COLO668 (cell line): ENCODE data around the gene CPNE6.

ENCODE experiments used
- DNase-seq: peaks from one replicate; lab custom pipeline; 2025; ENCODE audit not compliant: unreplicated experiment; lab: John Stamatoyannopoulos, UW

CPNE6 gene

GRCh38 chr14:24068711-24069410 lies 2.5 kb upstream of the CPNE6 start:
- no peak for DNase-seq

- DNase-seq, result no peak
Observed at GRCh38 chr14:24069411-24069735, 2.0 kb upstream of the CPNE6 start.

GRCh38 chr14:24070285-24071143 lies 848 bp upstream of the CPNE6 start:
- DNase-seq, result peak; percentile 84

GRCh38 chr14:24071836-24072430 lies 571 bp downstream of the CPNE6 start:
- DNase-seq, result no peak

GRCh38 chr14:24072436-24072835 lies 1.1 kb downstream of the CPNE6 start:
- DNase-seq, result no peak

GRCh38 chr14:24072881-24073877 lies 1.8 kb downstream of the CPNE6 start:
- no peak for DNase-seq

- DNase-seq, result no peak
Observed at GRCh38 chr14:24074625-24075484, 3.5 kb downstream of the CPNE6 start.

- no peak for DNase-seq
Observed at GRCh38 chr14:24075485-24076301, 4.3 kb downstream of the CPNE6 start.

GRCh38 chr14:24076302-24076601 lies 4.9 kb downstream of the CPNE6 start:
- DNase-seq, result no peak

GRCh38 chr14:24077086-24077485 lies 5.7 kb downstream of the CPNE6 start:
- no peak for DNase-seq

GRCh38 chr14:24078146-24078545 lies 6.8 kb downstream of the CPNE6 start:
- DNase-seq, result no peak

GRCh38 chr14:24079491-24080141 lies 8.3 kb downstream of the CPNE6 start:
- DNase-seq, result no peak

- no peak for DNase-seq
Observed at GRCh38 chr14:24080142-24080530, 8.8 kb downstream of the CPNE6 start.

- peak; percentile 82 for DNase-seq
Observed at GRCh38 chr14:24080888-24081738, 9.8 kb downstream of the CPNE6 start.

- DNase-seq, result no peak
Observed at GRCh38 chr14:24081739-24082211, 10.4 kb downstream of the CPNE6 start.

- DNase-seq, result no peak
Observed at GRCh38 chr14:24082411-24083080, 11.2 kb downstream of the CPNE6 start.

GRCh38 chr14:24083462-24083861 lies 12.1 kb downstream of the CPNE6 start:
- DNase-seq, result no peak
